Measurements from ENCODE around the gene PTH.

- no peak for TF ChIP-seq CTCF (IDR thresholded peaks at IDR 0.05)
- no peak for TF ChIP-seq POLR2A (IDR thresholded peaks at IDR 0.05)
Measured at GRCh38 chr11:13495929-13496328, at the start of gene PTH.

Data from lower leg skin (tissue), 3 donors.